ENCODE measurements around the gene WFDC1.

The WFDC1 gene

DNA sequence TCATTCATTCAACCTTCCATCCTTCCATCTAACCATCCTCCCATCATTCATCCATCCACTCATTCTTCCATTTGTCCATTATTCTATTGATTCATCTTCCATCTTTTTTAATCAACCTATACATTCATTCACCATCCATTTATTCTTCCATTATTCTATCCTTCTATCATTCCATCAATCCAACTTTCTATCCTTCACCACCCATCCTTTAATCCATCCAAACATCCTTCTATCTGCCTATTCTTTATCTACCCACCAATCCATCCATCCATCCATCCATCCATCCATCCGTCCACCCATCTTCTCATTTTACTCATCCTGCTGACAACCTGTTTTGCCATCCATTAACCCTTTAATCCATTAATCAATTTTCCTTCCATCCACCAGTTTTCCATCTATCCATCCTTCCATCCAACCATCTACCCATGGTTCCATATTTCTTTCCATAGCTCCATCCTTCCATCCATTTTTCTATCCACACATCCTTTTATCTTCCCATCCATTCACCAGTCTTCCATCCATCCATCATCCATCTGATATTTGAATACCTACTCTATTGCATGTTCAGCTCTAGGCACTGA is 21.8 kb upstream of the WFDC1 start:
- no peak for DNase-seq (ENCODE audit: low spot score)

DNA sequence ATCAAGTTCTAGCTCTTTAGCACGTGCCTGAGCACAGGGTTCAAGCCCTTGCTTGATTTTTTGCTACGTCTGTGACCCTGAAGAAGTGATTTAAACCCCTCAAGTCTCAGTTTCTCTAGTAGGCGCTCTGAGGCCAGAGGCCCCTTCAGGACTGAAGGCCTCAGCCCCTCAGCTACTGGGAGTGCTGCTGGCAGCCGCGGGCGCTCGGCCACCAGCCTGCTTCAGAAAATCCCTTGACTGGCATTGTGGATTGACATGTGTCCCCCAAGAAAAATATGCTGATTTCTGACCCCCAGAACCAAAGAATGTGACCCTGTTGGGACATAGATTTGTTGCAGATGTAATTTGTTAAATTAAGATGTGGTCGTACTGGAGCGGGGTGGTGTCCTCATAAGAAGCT is 20.2 kb upstream of the WFDC1 start:
- DNase-seq (ENCODE audit: low spot score) = no peak

GRCh38 chr16:84275585-84276151 is 19.0 kb upstream of the WFDC1 start:
- no peak for DNase-seq (ENCODE audit: low spot score)

GRCh38 chr16:84277244-84277823 is 17.3 kb upstream of the WFDC1 start:
- peak; percentile 59 for DNase-seq (ENCODE audit: low spot score)

DNA sequence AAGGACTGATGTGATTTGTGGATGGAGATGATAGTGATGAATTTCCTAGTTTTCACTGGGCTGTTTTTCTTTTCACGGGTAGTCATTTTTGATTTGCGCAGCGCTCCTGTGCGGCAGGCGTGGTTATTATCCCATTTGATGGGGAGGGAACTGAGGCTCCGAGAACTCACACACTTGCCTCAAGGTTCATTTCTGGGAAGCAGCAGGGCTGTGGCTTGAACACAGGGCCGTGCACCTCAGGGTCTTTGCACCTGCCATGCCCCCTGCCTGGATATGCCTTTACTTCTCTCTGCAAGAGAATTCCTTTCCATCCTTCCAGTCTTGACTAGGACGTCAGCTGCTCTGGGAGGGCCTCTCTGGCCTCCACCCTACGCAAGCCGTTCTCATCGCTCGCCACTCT is 16.3 kb upstream of the WFDC1 start:
- no peak for DNase-seq (ENCODE audit: low spot score)

DNA sequence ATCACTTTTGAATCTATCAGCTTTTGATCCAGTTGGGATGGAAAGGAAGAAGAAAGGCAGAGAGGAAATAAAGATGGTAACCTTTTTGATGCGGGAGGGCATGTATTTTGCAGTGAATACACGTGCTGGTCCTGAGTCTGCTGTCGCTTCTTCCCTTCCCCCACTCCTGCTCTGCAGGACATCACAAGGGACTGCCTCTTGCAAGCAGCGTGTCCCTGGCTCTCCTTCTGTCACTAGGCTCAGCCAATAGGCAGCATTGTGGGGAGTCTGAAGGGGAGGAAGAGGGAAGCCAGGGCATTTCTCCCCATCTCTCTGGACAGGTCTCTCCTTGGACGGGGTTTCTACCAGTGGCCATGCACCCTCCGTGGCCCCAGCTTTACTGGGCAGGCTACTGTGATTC is 15.7 kb upstream of the WFDC1 start:
- DNase-seq (ENCODE audit: low spot score) = no peak

DNA sequence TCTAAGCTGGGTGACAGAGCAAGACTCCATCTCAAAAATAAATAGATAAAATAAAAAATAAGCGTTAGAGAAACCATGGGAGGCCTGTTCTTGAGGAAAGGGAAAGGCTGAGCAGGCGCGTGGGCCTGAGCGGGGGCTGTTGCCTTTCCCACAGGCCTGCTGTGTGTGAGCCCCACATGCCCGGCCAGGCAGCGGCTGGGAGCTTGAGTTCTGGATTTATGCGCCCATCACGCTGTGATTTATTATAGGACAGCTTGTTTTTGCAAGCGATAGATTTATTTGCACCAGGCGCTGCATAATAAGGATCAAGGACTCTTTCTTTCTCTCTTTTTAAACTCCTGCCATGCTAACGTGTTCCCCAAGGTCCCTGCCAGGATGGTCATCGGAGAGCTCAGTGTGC is 14.8 kb upstream of the WFDC1 start:
- DNase-seq (ENCODE audit: low spot score) = no peak

DNA sequence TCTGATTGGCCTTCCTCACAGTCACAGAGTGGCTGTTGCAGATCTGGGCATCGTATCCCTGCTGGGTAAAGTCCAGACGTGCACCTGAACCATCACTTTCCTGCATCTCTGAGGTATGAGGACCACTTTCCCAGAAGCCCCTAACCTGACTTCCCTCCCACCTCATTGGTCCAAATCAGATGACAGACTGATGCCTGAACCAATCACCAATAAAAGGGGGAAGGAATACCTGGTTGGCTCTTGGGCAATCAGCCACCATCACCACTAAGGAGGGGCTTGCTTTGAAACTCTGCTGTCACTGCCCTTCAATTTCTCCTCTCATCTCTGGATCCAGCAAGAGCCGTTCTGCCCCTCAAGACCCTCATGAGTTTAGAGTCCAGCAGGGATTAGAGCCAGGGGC is 13.6 kb upstream of the WFDC1 start:
- no peak for DNase-seq (ENCODE audit: low spot score)

- DNase-seq (ENCODE audit: low spot score) = no peak
Observed at GRCh38 chr16:84282533-84282932, 12.1 kb upstream of the WFDC1 start.

GRCh38 chr16:84283314-84284153 is 11.1 kb upstream of the WFDC1 start:
- no peak for DNase-seq (ENCODE audit: low spot score)

DNA sequence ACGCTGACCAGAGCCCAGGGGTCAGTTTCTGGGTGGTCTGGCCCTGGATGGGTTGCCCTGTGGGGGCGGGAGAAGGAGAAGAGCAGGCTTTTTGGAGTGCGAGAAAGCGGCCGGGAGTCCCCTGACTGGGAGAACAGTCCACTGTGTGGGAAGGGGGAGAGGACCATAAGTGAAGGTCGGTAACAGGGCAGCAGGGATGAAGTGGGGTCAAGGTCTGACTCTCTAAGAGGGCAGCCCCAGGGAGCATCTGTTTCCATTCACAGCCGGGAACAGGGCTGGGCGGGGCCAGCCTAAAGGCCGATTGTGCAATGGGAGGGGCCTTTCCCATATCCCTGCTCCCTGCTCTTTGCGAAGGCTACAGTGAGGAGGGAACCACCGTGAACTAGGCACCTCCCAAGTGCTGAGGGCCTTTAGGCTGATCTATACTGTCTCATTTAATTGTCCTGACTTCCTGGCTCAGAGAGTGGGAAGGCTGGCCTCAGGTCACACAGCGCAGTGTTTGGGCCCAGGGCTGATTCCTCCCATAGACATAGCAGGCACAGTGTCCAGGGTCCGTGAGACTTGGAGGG is 10.4 kb upstream of the WFDC1 start:
- no peak for DNase-seq (ENCODE audit: low spot score)

- no peak for DNase-seq (ENCODE audit: low spot score)
Observed at GRCh38 chr16:84286578-84287240, 8.0 kb upstream of the WFDC1 start.

GRCh38 chr16:84288902-84289301 is 5.8 kb upstream of the WFDC1 start:
- DNase-seq (ENCODE audit: low spot score) = no peak

DNA sequence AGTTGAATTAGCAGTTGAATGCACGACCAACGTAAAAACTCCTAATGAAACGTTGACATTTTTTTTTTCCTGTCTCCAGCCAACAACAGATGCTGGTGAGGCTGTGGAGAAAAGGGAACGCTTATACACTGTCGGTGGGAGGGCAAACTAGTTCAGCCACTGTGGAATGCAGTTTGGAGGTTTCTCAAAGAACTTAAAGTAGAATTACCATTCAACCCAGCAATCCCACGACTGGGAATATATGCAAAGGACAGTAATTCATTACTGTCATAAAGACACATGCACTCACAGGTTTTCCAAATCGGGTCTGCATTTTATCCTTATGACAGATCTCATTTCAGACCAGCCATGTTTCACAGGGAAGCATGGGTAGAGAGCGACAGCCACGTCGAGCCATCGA is 3.5 kb upstream of the WFDC1 start:
- no peak for DNase-seq (ENCODE audit: low spot score)

- no peak for DNase-seq (ENCODE audit: low spot score)
Observed at GRCh38 chr16:84292011-84292410, 2.7 kb upstream of the WFDC1 start.

DNA sequence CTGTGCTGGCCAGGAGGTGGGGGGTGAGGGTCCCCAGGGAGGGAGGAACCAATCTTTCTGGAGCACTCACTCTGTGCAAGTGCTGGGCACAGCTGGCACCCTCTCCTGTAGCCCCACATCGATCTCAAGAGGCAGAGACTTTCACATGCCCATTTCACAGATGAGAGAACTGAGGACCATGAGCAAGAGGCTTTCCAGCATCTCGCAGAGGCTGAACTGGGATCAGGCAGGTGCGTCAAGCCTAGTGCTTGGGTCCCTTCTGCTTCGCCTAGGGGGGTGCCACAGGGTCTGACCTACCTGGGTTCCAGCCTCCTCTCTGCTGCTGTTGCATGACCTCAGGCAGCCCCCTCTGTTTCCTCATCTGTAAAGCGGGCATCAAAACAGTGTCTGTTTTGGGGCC is 1.3 kb upstream of the WFDC1 start:
- no peak for DNase-seq (ENCODE audit: low spot score)

DNA sequence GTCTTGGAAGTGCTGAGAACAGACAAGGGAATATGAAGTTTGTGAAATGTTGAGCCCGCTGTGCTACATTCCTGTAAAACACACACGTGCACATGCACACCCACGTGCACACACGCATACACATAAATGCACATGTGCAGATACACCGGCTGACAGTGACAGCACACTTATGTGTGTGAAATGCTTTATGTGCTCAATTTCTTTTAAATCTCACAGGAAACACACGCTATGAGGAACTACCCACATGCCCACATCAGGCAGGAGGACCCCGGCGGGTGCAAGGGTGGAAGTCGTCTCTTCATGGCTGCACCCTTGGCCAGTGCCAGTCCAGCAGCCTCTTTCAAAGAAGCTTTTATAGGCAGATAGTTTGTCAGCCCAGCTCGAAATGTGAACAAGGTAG is 561 bp upstream of the WFDC1 start:
- no peak for DNase-seq (ENCODE audit: low spot score)

GRCh38 chr16:84295203-84295860 is 654 bp downstream of the WFDC1 start:
- DNase-seq (ENCODE audit: low spot score) = no peak

DNA sequence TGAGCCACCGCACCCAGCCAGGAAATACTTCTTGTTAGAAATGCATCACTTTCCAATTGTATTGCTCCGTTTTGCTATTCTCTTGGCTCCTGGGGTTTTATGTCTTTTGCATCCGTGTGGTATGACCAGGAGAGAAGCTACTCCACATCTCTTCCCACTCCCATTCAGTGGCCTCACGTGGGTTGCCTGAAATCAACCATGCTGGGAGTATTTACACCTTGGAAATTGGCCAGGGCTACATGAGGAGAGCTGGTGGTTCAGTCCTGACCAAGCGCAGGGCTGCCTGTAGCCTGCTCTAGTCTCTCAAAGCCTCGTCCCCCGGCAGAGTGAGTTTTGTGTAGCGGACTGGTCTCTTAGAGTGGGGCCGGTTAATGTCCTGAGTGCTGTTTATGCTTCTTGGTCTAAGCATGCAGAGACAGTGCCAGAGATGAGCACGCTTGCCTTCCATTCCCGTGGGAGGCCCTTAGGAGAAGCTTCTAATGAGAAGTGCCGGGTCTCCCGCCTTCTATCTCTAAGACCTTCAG is 3.8 kb downstream of the WFDC1 start:
- no peak for DNase-seq (ENCODE audit: low spot score)

GRCh38 chr16:84299734-84300440 is 5.2 kb downstream of the WFDC1 start:
- DNase-seq (ENCODE audit: low spot score) = no peak

Measured in CD4-positive, alpha-beta T cell treated with Interleukin-15 for 4 hours (primary cell).